Transverse colon (tissue), 3 donors: ENCODE data around the gene AOPEP.

Experiments used
- CTCF ChIP-seq, 5 experiments: fragments of 200-600 bp in 3 of 5; fragments of 450-650 bp in 2 of 5; sonication (generic) in 3 of 5; IDR thresholded peaks; 1 replicate in 2 of 5; 2 replicates in 3 of 5; pipeline ENCODE4 v1.5.1; 2016 to 2017; ENCODE audit warnings: antibody characterized with exemption in 5 of 5, inconsistent platforms in 3 of 5, mild to moderate bottlenecking in 2 of 5, moderate library complexity in 1 of 5
- POLR2A ChIP-seq: fragments of 450-650 bp; IDR thresholded peaks from one replicate; pipeline ENCODE4 v1.6.1; 2016; ENCODE audit warnings: antibody characterized with exemption, mild to moderate bottlenecking, moderate library complexity

GRCh38 chr9:94760660-94761059 lies 34.2 kb downstream of the AOPEP start:
- TF ChIP-seq POLR2A (no peak), CTCF (IDR thresholded peaks at IDR 0.05) (no peak)
